ENCODE measurements around the gene OCA2.

OCA2 gene

DNA sequence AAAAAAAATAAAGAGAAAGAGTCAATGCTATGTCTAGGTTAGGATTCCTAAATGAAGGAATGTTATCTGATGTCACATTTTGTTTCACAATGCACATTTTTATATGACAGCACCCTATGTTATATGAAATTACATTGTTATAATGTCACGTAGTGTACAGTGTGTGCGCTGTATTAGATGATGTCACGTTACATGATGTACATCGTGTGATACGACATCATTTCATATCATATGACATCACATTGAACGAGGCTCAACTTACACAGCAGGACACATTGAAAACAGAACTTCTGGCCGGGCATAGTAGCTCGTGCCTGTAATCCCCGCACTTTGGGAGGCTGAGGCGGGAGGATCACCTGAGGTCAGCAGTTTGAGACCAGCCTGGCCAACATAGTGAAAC is 150.0 kb downstream of the OCA2 start:
- TF ChIP-seq POLR2A (IDR thresholded peaks at IDR 0.05; ENCODE audit: low read depth, low read length) = no peak
- FAIRE-seq = no peak
- DNase-seq (ENCODE audit: insufficient read length, low spot score) = no peak

DNA sequence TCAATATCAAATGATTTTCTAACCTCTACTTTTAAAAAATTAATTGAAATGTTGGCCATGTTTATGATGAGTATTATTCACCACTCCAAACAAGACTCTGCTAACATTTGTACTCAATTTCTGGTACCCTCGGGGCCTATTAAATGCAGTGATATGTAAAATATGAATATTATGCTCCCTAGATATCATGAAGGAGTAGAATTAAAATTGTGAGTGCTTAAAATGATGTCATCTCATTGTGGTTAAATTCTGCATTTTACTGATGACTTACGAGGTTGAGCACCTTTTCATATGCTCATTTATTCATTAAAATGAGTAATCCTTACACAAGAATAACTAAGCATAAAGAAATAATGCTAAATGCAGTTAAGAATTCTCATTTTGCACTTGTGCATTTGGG is 159.9 kb downstream of the OCA2 start:
- FAIRE-seq = no peak
- no peak for TF ChIP-seq POLR2A (IDR thresholded peaks at IDR 0.05; ENCODE audit: low read depth, low read length)
- no peak for DNase-seq (ENCODE audit: insufficient read length, low spot score)

DNA sequence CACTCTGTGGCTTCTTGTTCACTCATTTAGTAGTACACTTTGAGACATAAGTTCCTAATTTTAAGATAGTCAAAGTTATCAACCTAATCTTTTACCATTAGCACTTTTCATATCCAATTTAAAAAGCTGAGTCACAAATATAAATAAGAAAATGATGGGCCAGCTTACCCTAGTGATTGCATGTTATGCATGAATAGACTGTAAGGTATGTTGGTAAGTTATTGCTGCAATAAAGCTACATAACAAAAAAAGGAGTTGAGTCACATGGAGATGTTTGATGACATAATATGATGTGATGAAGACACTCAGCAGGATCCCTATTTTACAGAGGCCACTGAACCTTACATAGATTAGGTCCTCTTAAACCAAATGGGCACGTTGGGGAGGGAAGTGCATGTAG is 161.3 kb downstream of the OCA2 start:
- DNase-seq (ENCODE audit: insufficient read length, low spot score) = no peak
- TF ChIP-seq POLR2A (IDR thresholded peaks at IDR 0.05; ENCODE audit: low read depth, low read length) = no peak
- no peak for FAIRE-seq

DNA sequence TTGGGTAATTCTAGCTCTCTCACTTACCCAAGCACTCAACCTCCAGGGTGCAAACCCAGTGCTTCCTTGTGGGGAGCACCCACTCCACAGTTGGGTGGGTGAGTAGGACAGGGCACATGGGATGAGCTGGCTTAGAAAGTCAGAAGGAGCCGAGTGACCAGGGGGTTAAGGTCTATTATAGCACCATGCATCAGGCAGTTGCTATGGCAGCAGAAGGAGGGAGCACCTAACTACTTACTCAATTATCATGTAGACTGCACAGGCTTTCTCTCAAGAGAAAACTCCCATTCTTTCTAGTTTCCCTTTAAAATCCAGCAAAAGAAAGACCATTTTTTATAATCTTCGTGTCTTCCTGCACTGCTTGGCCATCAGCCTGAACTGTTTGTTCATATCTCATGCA is 163.0 kb downstream of the OCA2 start:
- TF ChIP-seq POLR2A (IDR thresholded peaks at IDR 0.05; ENCODE audit: low read depth, low read length) = no peak
- DNase-seq (ENCODE audit: insufficient read length, low spot score) (no peak), FAIRE-seq (no peak)

DNA sequence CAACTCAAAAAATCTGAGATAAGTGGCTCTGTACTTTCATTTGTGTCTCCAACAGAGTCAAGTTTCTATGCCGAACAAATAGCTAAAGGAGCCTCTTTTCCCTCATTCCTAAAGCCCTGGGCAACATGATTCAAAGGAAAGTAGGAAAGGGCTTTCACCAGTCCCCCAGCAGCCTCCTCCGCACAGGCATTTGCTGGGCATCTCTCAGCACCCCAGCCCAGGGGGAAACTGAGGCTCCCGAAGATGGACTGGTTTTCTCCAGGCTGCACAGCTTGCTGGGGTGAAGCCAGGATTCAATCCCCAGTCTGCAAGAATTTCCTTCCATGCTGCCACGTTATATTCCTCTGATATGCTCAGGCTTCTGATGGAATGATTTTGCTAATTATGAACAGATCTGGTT is 163.8 kb downstream of the OCA2 start:
- FAIRE-seq (no peak), DNase-seq (ENCODE audit: insufficient read length, low spot score) (no peak)

DNA sequence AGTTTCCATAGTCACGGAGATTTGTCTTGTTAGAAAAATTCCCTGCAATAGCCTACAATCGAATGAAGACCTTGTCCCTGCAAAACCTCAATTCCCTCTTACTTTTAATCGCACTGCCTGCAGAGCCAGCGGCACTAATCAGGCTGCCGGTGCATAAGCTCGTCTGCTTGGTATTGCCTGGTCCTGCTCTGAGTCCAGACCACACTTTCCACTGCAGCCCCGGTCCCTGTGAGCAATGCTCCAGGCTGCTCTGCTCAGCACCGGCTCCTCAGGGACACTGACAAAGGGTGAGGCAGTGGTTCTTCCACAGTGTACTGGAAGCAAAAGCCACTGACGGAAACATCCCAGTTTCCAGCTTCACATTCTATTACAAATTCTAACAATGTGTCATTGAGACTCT is 164.3 kb downstream of the OCA2 start:
- no peak for DNase-seq (ENCODE audit: insufficient read length, low spot score)
- FAIRE-seq = no peak

More for the DNA sequence above, 163.8 kb downstream of the OCA2 start:
- TF ChIP-seq POLR2A (IDR thresholded peaks at IDR 0.05; ENCODE audit: low read depth, low read length) = no peak

DNA sequence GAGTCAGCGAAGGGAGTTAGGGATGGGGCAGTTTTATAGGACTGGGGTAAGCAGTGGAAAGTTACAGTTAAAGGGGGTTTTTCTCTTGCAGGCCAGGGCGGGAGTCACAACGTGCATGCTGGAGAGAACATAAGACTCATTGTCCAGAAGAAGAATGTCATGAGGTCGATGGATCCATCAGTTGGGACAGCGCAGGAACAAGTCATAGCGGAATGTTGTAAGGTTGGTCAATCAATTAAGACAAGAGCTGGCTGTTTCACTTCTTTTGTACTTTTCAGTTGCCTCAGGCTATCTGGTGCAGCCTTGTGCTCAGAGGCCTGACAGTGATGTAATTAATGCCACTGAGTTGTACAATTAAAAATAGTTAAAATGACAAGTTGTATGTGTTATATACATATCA is 165.6 kb downstream of the OCA2 start:
- no peak for FAIRE-seq
- no peak for TF ChIP-seq POLR2A (IDR thresholded peaks at IDR 0.05; ENCODE audit: low read depth, low read length)
- no peak for DNase-seq (ENCODE audit: insufficient read length, low spot score)

More for the DNA sequence above, 164.3 kb downstream of the OCA2 start:
- TF ChIP-seq POLR2A (IDR thresholded peaks at IDR 0.05; ENCODE audit: low read depth, low read length) = no peak

DNA sequence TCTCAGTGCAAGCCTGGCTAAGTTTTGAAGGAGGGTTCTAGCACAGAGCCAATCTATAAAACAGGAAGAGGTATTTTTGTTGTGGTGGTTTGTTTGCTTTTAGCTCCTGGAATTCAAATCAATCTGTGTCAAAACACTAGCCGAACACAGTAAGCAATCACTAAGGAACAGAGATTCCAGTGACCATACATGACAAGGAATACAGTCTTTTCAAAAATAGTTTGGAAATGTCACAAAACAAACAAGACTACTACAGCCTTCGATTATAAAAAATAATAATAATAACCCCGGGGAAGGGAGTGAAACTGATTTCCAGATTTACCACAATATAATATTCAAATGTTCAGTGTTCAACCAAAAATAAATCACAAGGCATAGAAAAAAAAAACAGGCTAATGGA is 166.5 kb downstream of the OCA2 start:
- FAIRE-seq (no peak), DNase-seq (ENCODE audit: insufficient read length, low spot score) (no peak)
- no peak for TF ChIP-seq POLR2A (IDR thresholded peaks at IDR 0.05; ENCODE audit: low read depth, low read length)

DNA sequence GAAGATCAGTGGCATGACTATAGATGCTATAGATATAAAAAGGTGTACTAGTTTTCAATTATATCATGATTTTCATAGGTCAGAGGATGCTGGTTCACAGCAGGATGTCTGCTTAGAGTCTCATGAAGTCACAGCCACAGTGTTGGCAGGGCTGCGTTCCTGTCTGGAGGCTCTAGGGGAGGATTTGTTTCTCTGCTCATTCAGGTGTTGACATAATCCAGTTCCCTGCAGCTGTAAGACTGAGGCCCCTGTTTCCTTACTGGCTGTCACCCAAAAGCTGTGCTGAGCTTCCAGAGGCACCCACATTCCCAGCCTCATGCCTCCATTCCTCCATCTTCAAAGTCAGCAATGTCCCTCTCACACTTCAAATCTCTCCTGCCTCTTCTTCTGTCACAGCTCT is 170.7 kb downstream of the OCA2 start:
- no peak for DNase-seq (ENCODE audit: insufficient read length, low spot score)
- no peak for TF ChIP-seq POLR2A (IDR thresholded peaks at IDR 0.05; ENCODE audit: low read depth, low read length)
- FAIRE-seq = no peak

DNA sequence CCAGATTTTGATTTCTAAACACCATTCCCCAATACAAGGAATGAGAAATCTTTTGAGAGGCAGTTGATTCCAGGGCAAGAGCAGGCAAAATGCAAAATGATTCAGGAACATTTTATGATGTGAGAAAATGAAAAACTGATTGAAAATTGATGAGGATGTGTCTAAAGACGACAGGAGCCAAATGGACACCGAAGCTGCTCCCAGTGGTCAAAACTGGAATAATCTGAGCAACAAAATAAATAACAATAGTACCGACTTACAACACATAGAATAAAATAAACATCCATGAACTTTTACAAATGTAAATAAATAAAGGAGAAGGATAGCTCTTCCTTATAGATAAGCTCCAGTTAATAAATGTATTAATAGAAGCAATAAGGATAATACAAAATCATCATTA is 186.8 kb downstream of the OCA2 start:
- DNase-seq (ENCODE audit: insufficient read length, low spot score) = no peak
- TF ChIP-seq POLR2A (IDR thresholded peaks at IDR 0.05; ENCODE audit: low read depth, low read length) = no peak
- FAIRE-seq = no peak

DNA sequence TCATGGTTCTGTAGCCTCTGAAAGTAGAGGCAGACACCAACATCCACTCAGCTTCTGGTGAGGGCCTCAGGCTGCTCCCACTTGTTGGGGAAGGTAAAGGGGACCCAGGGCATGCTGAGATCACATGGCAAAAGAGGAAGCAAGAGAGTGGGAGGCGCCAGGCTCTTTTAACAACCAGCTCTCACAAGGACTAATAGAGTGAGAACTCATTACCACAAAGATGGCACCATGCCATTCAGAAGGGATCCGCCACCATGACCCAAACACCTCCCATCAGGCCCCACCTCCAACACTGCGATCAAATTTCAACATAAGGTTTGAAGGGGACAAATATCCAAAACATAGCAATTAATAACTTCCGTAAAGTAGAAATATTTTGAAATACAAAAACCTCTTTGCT is 192.3 kb downstream of the OCA2 start:
- no peak for FAIRE-seq
- no peak for DNase-seq (ENCODE audit: insufficient read length, low spot score)
- no peak for TF ChIP-seq POLR2A (IDR thresholded peaks at IDR 0.05; ENCODE audit: low read depth, low read length)

DNA sequence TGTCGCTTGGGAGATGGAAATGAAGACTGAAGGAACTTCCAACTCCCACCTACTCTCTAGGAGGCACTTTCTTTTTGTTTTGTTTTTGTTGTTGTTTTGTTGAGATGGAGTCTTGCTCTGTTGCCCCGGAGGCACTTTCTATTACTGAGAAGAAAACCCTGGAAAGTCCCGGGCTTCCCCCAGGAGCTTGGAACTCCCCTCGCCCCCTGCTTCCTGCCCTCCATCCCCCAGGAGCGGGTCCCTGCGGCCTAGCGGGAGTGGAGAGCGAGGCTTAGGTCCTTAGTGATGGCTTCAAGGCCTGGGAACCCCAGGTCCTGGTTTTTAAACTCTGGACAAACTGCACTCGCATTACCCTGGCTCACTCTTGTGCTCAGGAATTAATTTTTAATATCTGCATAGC is 195.7 kb downstream of the OCA2 start:
- no peak for TF ChIP-seq POLR2A (IDR thresholded peaks at IDR 0.05; ENCODE audit: low read depth, low read length)
- DNase-seq (ENCODE audit: insufficient read length, low spot score) (no peak), FAIRE-seq (no peak)

DNA sequence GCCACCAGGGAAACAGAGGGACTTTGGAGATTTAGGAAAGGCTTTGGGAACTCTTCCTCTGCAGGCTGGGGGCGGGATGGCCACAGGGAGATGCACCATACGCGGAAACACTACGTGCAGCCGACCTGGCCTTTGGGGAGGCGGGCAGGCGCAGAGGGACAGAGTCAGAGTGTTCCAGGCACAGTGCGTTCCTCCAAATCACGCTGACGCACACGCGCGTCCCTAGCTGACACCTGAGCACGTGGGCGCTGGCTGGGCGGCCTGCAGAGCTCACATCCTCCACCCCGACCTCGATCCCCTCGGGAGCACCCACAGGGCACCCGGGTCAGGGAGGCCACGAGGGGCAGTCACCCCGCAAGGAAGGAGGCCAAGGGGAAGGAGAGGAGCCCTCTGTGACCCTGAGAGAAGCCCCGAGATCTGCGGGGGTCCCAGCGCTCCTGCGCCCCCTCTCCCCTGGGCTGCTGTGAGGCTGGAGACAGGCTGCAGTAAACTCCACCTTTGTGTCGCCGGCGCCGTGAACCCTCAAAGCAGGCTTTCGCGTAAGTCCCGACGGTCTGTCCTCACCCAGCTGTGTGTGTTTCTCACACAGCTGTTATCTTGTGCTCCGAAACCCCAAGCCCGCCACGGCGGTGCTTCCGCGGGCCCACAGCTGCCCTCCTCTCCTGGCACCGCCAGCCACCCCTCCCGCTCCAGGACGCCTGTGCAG is 196.3 kb downstream of the OCA2 start:
- FAIRE-seq = no peak
- TF ChIP-seq POLR2A (IDR thresholded peaks at IDR 0.05; ENCODE audit: low read depth, low read length) = no peak
- no peak for DNase-seq (ENCODE audit: insufficient read length, low spot score)

DNA sequence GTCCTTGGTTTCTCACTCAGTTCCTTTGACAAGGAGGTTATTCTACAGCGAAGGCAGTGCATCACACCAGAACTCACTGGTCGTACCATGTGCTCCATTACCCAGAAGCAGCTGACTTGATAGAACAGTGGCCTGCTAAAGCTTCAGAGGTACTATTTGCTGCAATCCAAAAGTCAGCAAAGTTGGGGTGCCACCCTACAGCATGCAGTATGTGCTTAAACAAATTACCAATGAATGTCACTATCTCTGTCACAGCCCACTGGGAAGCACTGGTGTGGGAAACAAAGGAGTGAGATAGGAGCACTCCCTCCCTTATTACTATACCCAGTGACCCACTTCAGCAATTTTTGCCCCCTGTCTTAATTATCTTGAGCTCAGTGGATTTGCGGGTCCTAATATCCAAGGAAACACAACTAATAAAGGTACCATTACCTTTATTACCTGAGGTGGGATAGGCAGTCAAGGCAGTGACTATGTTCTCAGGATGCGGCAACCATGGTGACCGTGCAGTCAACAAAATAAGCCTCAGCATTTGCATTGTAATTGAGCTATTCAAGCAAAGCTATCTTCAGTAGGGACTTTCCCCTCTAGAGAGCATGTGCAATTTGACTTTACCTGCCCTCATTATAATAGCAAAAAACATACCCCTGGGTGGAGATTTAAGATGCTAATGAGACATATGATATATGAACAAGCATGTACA is 199.4 kb downstream of the OCA2 start:
- FAIRE-seq (no peak), DNase-seq (ENCODE audit: insufficient read length, low spot score) (no peak)
- TF ChIP-seq POLR2A (IDR thresholded peaks at IDR 0.05; ENCODE audit: low read depth, low read length) = no peak

DNA sequence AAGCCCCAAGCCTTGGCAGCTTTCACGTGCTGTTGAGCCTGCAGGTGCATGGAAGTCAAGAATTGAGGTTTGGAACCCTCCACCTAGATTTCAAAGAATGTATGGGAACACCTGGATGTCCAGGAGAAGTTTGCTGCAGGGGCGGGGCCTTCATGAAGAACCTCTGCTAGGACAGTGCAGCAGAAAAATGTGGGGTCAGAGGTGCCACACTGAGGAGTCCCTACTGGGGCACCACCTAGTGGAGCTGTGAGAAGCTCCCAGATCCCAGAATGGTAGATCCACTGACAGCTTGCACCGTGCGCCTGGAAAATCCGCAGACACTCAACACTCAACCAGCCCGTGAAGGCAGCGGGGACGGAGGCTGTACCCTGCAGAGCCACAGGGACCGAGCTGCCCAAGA is 201.6 kb downstream of the OCA2 start:
- TF ChIP-seq POLR2A (IDR thresholded peaks at IDR 0.05; ENCODE audit: low read depth, low read length) = no peak
- DNase-seq (ENCODE audit: insufficient read length, low spot score) (no peak), FAIRE-seq (no peak)

Data from H54 (cell line).